KG1 (cell line): ENCODE results near the gene CTRB1.
"Not testable (repeated sequence)": the region's sequence is repeated elsewhere in the genome, so short reads cannot be mapped to it uniquely, and the experiment has no call there.

Experiments
- DNase-seq: peaks from one replicate; lab custom pipeline; 2025; lab: John Stamatoyannopoulos, UW

The CTRB1 gene

GRCh38 chr16:75256696-75257343 is 38.0 kb downstream of the CTRB1 start:
- no peak for DNase-seq

DNA sequence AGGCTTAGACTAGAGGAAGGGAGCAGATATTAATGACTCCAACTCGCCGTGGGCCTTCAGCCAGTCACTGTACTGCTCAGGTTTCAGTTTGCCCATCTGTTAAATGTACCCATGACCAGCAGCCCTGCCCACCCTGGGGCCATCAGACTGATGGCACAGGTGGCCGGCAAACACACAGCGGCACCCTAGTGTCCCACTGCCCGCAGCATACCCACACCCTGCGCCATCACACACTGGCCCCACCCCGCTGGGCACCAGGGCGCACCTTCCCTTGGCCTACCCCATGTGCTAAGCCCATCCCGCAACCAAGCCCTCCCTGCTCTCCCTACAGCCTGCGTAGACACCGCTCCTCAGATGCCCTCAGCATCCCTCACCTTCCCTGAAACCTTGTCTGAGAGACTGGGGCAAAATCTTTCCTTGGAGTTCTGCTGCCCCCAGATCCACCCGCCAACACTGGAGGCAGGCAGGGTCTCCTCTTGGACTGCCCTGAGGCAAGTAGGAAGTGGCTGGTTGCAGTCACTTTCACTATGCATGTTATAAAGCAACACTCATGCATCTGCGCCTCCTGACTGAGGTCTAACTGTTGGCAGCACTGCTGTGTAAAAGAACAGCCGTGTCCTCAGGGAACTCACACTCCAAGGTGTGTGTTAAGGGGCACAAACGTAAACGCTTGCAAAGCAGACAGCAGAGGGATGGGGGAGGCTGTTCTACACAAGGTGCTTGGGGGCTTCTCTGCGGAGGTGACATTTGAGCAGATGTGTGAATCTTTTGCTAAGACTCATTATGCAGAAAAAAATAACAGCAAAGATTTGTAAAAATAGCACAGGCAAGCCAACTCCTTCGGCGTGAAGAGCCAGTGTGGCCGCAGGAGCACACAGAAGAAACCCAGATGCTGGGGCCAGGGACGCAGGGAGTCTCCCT is 39.4 kb downstream of the CTRB1 start:
- DNase-seq, result no peak

DNA sequence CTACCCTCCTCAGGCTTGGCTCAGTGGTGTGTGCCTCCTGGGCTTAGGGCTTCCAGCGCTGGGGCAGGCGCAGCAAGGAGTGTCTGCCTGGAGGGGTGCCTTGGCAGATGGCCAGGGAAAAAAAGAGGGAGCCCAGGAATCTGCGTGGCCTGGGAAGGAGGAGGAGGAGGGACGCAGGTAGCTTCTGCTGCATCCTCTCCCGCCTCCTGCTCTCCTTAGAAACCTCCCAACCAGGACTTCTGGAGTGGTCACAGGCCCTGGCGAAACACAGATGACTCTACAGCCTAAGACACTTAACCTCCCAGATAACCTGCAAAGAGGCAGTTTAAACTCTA is 40.0 kb downstream of the CTRB1 start:
- no peak for DNase-seq

DNA sequence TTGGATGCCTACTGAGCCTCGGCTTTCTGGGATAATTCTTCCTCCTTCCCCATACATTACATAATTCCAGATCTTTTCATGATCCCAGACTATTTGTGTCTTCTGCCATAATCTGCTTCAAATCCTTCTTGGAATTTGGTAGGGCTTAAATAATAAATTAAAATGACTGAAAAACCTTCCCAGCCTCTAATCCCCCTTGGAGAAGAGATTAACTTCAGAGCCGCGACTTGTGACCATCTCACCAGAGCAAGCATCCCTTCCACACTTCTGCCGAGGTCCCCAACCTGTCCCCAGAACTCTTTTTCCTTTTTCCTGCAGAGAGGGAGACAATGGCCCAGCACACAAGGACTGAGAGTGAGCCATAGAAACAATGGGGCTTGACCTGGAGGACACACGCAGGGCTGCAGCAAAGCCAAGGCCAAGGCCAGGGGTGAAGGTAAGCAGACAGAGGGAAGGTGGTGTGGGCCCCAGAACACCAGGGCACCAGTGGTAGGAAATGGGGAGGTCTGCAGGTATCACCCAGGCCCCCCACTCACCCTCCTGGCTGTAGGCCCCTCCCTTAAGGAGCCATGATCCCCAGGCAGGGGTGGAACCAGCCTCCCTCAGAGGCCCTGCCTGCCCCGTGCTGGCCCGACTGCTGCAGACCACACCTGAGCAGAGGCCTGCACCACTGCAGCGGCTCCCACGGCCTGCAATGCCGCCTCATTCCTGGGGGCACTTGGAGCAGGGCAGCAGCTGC is 42.2 kb downstream of the CTRB1 start:
- no peak for DNase-seq

DNA sequence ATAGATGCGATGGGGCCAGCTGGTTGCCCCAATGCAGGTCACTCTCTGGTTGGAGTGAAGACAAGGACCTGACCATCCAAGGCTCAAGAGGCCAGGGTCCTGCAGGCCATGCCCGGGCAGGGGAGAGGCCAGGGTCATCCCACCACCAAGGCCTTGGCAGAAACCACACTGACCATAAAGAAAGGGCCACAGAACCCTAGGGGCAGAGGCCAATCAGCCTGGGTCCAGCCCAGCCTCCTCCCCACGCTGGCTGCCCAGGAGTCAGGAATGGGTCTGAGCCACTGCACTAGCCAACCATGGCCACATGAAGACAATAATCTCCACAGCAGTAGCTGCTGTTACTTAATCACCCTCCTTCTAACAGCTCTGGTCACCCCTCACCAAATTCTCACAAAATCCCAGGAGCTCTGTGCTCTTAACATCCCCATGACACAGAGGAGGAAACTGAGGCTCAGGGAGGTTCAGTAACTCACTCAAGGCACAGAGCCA is 42.8 kb downstream of the CTRB1 start:
- DNase-seq, result no peak

DNA sequence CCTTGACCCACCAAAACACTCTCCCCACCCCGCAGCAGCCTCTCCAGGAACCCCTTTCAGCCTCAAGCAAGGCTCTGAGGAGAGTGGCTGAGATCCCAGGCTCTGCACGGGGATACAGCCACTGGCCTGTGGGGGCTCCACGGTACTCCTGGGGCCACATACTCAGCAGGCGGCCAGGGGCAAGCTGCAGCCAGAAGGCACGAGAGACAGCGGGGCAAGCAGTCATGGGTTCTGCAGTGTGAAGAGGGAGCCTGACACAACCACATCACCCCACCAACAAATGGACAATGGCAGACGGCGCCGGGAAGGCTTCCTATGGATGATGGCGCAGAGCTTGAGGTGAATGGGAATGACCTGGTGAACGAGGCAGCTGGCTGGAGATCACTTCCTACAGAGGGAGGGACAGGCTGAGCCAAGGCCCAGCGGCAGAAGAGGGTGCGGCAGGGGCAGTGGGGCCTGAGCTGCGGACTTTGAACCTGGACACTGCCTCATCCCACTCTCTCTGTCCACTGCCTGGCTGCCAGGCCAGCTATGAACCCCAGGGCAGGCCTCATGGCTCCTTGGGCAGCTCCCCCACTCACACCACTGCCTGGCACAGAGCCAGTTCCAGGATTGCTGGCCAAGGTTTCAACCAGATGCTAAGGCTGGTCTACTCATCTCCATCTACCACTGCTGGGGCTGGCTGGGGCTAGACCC is 43.5 kb downstream of the CTRB1 start:
- DNase-seq, result no peak

DNA sequence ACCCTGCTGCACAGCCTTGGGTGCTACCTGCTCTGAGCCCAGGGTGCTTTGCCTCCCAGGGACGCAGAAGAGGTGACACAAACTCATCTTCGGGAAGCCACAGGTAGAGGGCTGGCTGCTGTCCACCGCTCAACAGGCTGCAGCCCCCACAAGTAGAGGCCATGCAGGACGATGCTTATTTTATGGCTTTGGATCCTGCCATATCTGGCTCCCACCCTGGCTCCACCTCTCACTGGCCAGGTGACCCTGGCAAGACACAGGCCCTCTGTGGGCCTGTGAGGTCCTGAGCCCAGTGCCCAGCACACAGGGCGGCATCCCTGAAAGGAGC is 44.0 kb downstream of the CTRB1 start:
- no peak for DNase-seq

DNA sequence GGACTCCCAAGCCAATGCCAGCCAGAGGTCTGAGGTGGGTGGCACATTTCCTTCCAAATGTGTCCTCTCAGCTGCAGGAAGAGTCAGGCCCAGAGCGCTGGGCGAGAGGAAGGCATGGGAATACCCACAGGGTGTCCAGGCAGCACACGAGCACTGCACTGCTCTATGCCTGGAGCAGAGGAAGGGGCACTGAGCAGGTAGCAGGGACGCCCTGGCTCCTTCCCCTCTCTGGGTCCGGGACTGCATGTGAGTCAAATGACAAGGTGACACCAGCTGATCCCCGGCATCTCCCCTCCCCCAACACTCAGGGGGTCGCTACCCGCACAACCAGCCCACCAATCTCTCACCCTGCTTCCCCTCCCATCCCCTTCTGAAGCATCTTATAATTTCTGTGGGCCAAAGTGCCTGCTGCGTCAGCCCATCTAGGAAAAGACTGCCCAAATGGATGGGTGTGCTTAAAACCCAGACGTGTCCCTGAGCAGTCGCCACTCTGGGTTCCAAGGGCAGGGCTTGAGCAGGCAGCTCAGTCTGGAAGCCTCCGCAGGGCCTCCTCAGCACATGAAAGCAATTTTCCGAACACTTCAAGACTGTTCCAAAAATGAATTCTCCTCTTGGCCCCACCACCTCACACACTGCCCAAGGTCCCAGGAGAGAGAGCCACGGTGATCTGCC is 44.6 kb downstream of the CTRB1 start:
- DNase-seq, result no peak

DNA sequence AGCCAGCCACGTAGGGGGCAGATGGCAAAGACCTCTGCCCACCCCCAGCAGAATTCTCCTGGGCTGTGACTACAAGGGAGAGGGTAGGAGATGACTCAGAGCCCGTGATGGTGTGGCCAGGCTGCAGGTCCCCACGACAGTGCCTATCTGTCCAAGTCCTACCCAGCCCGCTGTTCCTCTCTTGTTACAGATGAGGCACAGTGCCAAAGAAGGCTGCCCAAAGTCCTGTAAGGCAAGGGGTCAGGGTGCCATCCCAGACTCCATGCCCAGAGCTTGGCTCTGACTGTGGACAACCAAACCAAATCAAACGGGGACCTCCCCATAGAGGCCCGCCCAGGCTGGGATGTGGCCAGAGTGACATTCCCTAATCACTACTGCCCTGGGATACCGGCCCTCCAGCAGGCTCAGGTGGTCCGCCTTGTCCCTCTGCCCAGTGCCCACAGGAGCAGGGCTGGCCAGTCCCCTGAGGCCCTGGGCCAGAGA is 45.2 kb downstream of the CTRB1 start:
- DNase-seq, result no peak

DNA sequence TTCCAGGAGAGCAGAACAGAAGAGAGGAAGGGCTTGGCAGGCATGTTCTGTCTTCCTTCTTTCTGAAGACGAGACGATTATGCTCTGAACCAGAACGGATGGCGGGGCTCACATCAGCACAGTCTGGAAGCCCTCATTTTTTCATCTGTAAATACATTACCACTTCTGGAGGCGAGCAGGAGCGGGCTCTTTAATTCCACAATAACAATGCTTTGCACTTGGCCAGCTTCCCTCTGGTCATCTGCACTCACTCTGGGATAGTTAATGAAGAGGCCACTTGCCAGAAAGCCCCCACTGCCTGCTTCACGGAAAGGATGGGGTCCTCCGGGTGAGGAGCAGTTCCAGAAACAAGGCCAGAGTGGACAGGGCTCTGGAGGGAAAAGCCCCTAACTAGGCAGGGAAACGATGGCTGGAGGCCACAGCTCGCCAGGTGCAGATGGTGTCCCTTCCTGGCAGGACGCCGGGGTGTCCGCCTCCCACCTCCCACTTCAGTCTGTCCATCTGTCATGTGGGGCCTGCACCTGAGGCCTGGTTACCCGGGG is 45.7 kb downstream of the CTRB1 start:
- DNase-seq, result no peak

- no peak for DNase-seq
Measured at GRCh38 chr16:75264999-75265910, 46.5 kb downstream of the CTRB1 start.

DNA sequence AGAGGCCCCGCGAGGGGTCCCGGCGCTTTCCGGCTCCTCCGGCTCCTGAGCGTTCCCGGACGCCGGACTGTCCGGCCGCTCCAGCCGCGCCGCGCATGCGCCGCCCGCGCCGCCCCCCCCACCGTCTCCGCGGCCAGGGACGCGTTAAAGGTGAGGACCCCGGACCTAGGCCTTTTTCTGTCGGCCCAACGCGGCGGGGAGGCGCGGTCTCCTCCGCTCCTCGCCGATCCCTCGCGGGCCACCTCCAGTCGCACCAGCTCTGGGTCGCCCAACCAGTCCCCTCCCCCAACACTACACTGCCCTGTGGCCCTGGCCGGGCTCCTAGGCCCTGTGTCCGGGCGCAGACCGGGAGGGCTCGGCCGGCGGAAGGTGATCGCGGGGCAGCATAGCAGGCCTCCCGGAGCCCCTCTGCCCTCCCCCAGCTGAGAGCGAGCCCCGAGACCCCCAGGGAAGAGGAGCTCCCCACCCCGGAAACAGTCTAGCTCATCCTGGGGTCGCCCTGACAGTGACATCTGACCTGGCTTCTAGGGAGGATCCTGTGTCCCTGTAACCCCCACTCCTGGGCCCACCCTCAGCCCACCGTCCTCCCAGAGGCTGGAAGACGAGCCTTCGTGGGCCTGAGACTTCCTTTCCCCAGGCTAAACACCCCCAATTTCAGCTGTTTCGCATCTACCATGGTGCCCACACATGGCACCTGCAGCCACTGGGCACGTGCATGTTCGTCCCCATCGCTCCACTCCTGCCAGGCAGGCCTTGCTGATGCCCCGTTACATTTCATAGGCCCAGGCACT is 47.3 kb downstream of the CTRB1 start:
- no peak for DNase-seq

DNA sequence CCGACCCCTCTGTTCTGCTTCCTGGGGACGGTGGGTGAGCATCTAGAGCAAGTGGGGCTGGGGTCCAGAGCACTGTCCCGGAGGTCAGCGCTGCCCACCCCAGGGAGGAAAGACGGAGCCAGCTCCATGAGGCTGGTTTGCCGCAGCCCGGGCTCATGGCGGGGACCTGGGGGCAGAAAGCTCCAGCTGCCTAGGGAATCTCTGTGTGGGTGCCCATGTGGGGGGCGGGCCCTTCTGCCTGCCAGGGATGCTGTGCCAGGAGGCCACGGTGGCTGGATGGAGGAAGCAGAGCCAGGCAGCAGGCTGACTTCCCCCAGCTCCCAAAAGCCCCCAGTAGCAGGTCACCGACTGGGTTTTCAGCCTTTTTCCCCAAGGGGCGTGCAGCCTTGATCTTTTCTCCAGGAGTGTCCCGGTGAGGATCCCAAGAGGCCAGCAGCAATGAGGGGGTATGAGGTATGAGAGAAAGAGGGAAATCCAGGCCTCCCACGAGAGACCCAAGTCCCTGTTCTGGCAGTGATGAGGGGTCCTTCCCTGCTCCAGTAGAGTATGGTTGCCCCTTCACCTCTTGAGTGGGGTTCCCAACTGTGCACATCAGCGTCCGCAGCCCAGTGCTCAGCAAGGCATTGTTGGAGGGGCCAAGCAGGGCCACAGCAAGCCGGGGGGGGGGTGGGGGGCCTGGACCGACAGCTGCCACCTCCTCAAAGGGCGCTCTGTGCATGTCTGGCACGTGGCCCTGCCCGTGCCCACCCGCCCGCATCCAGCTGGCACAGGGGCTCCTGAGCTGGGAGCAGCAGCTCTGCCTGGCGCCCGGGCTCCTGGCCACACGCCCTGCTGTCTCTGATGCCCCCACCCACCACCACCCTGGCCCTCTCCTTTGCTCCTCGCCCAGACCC is 48.2 kb downstream of the CTRB1 start:
- DNase-seq, result no peak

GRCh38 chr16:75267631-75268264 is 49.0 kb downstream of the CTRB1 start:
- DNase-seq, result no peak

- DNase-seq, result not testable (repeated sequence)
Measured at GRCh38 chr16:75269358-75269757, 50.6 kb downstream of the CTRB1 start.

DNA sequence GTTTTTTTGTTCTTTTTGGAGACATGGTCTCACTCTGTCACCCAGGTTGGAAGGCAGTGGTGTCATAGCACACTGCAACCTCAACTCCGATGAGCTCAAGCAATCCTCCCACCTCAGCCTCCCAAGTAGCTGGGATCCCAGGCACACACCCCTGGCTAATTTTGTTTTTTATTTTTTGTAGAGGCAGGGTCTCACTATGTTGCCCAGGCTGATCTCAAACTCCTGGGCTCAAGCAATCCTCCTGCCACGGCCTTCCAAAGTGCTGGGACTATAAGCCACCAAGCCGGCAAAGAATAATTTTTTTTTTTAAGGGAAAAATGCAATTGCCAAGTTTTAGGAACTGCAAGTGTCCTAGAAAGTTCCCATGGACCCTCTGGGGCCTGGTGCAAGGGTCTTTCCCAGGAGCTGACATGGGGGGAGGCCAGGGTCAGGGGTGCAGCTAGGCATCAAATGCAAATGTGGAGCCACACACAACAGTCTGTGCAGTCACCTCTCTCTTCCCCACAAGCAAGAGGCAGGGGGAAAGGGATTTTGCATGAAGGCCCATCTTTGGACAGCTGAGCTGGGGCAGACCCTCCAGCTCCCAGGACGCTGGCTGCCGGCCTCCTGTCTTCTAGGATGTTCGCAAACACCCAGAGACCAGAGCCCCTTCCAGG is 52.8 kb downstream of the CTRB1 start:
- no peak for DNase-seq

DNA sequence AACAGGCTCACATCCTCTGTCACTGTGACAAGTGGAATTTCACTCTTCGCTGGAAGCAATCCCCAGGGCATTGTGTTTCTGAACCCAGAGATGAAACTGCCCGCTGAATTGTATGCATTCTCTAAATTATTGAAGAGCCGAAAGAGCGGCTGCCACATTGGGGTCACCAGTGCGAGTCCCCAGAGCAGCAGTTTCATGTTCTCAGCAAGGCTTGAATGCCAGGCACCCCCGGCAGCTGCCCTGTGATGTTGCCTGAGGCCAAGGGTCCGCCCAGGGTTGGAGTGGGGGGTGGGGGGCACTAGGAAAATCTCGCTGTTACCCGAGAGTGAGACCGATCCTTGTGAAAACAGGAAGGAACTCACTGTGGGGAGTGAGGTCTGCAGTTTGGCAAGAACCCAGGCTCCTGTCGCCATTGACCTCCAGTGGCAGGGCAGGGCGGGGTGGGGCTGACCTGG is 53.3 kb downstream of the CTRB1 start:
- DNase-seq, result no peak
